H1 (cell line): ENCODE results near the gene STEAP1B. TPM values are rescaled to one million over a fixed set of nuclear protein-coding genes. Genes with fewer than 3 reads are reported as not detected.

Source experiments
- CTCF ChIA-PET: fragments of 300-600 bp; sonication (Branson Sonifier 250); formaldehyde crosslinking; loops from one replicate; lab custom pipeline; 2021; ENCODE audit not compliant: partially characterized antibody; lab: Charles Lee
- POLR2A ChIA-PET: fragments of 300-600 bp; sonication (Branson Sonifier 250); formaldehyde crosslinking; loops from one replicate; lab custom pipeline; 2021; ENCODE audit warnings: inconsistent platforms; ENCODE audit not compliant: partially characterized antibody; lab: Charles Lee
- DNase-seq, 2 experiments: peaks; one replicate each; pipeline versions ENCODE4 v3.0.0 to v3.0.0-alpha.2; 2010 to 2022; ENCODE audit warnings: low spot score in 2 of 2, low read depth in 1 of 2, mixed read lengths in 1 of 2
- FAIRE-seq: peaks from 2 replicates; lab custom pipeline; 2011; peaks lifted over from hg19 to GRCh38; lab: Jason Lieb, UNC
- H2AFZ ChIP-seq: 2 replicates; pipeline ENCODE4 v1.8.1; 2012; ENCODE audit warnings: low read length, inconsistent platforms
- H2AK5ac ChIP-seq: 2 replicates; pipeline ENCODE4 v1.6.1; 2013; ENCODE audit warnings: low read depth, low read length
- H2BK120ac ChIP-seq: replicated peaks from 2 replicates; pipeline ENCODE3; 2013; ENCODE audit warnings: low read depth, low read length, inconsistent platforms
- H2BK12ac ChIP-seq: 2 replicates; pipeline ENCODE4 v1.6.1; 2013; ENCODE audit warnings: low read depth, low read length
- H2BK15ac ChIP-seq: 2 replicates; pipeline ENCODE4 v1.6.1; 2013; ENCODE audit warnings: low read length
- H2BK20ac ChIP-seq: 2 replicates; pipeline ENCODE4 v1.6.1; 2013; ENCODE audit warnings: low read length
- H2BK5ac ChIP-seq: 2 replicates; pipeline ENCODE4 v1.6.1; 2013; ENCODE audit warnings: low read depth, low read length
- H3K14ac ChIP-seq: 2 replicates; pipeline ENCODE4 v1.6.1; 2013; ENCODE audit warnings: inconsistent platforms; ENCODE audit not compliant: insufficient read length
- H3K18ac ChIP-seq: 2 replicates; pipeline ENCODE4 v1.6.1; 2013; ENCODE audit warnings: low read length; ENCODE audit errors: extremely low read depth
- H3K23ac ChIP-seq: 2 replicates; pipeline ENCODE4 v1.6.1; 2013; ENCODE audit warnings: inconsistent platforms; ENCODE audit not compliant: insufficient read length
- H3K23me2 ChIP-seq: 2 replicates; pipeline ENCODE4 v1.6.1; 2013; ENCODE audit warnings: low read depth, low read length
- H3K27ac ChIP-seq: 2 replicates; pipeline ENCODE4 v1.6.1; 2011; ENCODE audit warnings: low read depth, low read length, inconsistent platforms
- H3K27me3 ChIP-seq, 4 experiments: replicated peaks in 1 of 4; 1 replicate in 1 of 4; 2 replicates in 3 of 4; pipeline versions ENCODE4 v1.6.1 to v1.8.1; 2011 to 2013; ENCODE audit warnings: low read length in 3 of 4, mild to moderate bottlenecking in 3 of 4, inconsistent platforms in 2 of 4, mixed read lengths in 2 of 4, moderate library complexity in 1 of 4; ENCODE audit not compliant: control insufficient read depth in 3 of 4, insufficient read depth in 3 of 4; ENCODE audit errors: extremely low read depth in 1 of 4
- H3K36me3 ChIP-seq, 4 experiments: 2 replicates each; pipeline versions ENCODE4 v1.6.1 to v1.8.1; 2011 to 2013; ENCODE audit warnings: mild to moderate bottlenecking in 4 of 4, low read length in 3 of 4, moderate library complexity in 2 of 4, control low read depth in 1 of 4, inconsistent platforms in 1 of 4; ENCODE audit not compliant: insufficient read depth in 4 of 4, control insufficient read depth in 2 of 4
- H3K4ac ChIP-seq: replicated peaks from 2 replicates; pipeline ENCODE3; 2013; ENCODE audit warnings: low read length, low read depth, mixed read lengths, inconsistent platforms; ENCODE audit not compliant: insufficient read length
- H3K4me1 ChIP-seq, 4 experiments: replicated peaks in 1 of 4; 1 replicate in 1 of 4; 2 replicates in 3 of 4; pipeline versions ENCODE4 v1.6.1 to v1.8.1; 2011 to 2013; ENCODE audit warnings: low read length in 3 of 4, inconsistent platforms in 2 of 4, mixed read lengths in 1 of 4; ENCODE audit not compliant: insufficient read depth in 4 of 4, control insufficient read depth in 3 of 4
- H3K4me2 ChIP-seq, 2 experiments: 2 replicates each; pipeline versions ENCODE4 v1.6.1 to v1.8.1; 2011 to 2013; ENCODE audit warnings: low read depth in 2 of 2, low read length in 2 of 2, control low read depth in 1 of 2, inconsistent platforms in 1 of 2, mild to moderate bottlenecking in 1 of 2; ENCODE audit not compliant: insufficient read depth in 1 of 2
- H3K4me3 ChIP-seq, 4 experiments: fragments of 200-600, 300-600 bp in 1 of 4; sonication (generic), shearing (Covaris generic), sonication (Bioruptor Twin) in 1 of 4; 2 replicates each; pipeline versions ENCODE4 v1.5.1 to v1.8.1; 2011 to 2016; ENCODE audit warnings: low read length in 4 of 4, low read depth in 3 of 4, control low read depth in 2 of 4, inconsistent platforms in 2 of 4, mild to moderate bottlenecking in 2 of 4, mixed read lengths in 1 of 4, moderate library complexity in 1 of 4; ENCODE audit not compliant: insufficient read depth in 2 of 4; ENCODE audit errors: extremely low read depth in 1 of 4
- H3K56ac ChIP-seq: replicated peaks from 2 replicates; pipeline ENCODE3; 2013; ENCODE audit warnings: low read depth, mild to moderate bottlenecking, mixed read lengths, low read length, inconsistent platforms; ENCODE audit not compliant: insufficient read length
- H3K79me1 ChIP-seq: 2 replicates; pipeline ENCODE4 v1.6.1; 2013; ENCODE audit warnings: low read depth, low read length, control low read depth
- H3K79me2 ChIP-seq, 2 experiments: 2 replicates each; pipeline versions ENCODE4 v1.6.1 to v1.8.1; 2012 to 2013; ENCODE audit warnings: low read length in 2 of 2, mild to moderate bottlenecking in 2 of 2, inconsistent platforms in 1 of 2; ENCODE audit not compliant: insufficient read depth in 2 of 2, control insufficient read depth in 1 of 2
- H3K9ac ChIP-seq, 4 experiments: replicated peaks in 1 of 4; 1 replicate in 1 of 4; 2 replicates in 3 of 4; pipeline versions ENCODE4 v1.6.1 to v1.8.1; 2011 to 2013; ENCODE audit warnings: low read depth in 3 of 4, low read length in 3 of 4, control low read depth in 2 of 4, mild to moderate bottlenecking in 2 of 4, moderate library complexity in 2 of 4, inconsistent platforms in 1 of 4; ENCODE audit errors: extremely low read depth in 1 of 4
- H3K9me3 ChIP-seq, 2 experiments: 2 replicates each; pipeline versions ENCODE4 v1.6.1 to v1.8.1; 2012 to 2013; ENCODE audit warnings: mild to moderate bottlenecking in 2 of 2, moderate library complexity in 2 of 2, control low read depth in 1 of 2, inconsistent platforms in 1 of 2, low read depth in 1 of 2, low read length in 1 of 2, mixed read lengths in 1 of 2; ENCODE audit not compliant: insufficient read depth in 2 of 2
- H4K20me1 ChIP-seq, 2 experiments: replicated peaks in 1 of 2; 2 replicates each; pipeline versions ENCODE3 to v1.8.1; 2011 to 2013; ENCODE audit warnings: inconsistent platforms in 2 of 2, low read length in 2 of 2, mild to moderate bottlenecking in 1 of 2; ENCODE audit not compliant: insufficient read depth in 2 of 2, control insufficient read depth in 1 of 2
- H4K5ac ChIP-seq: 2 replicates; pipeline ENCODE4 v1.6.1; 2013; ENCODE audit warnings: low read length, low read depth, mixed read lengths, inconsistent platforms; ENCODE audit not compliant: insufficient read length
- H4K8ac ChIP-seq: 2 replicates; pipeline ENCODE4 v1.8.0; 2013; ENCODE audit warnings: mild to moderate bottlenecking, moderate library complexity, low read length, inconsistent platforms; ENCODE audit not compliant: insufficient read depth; ENCODE audit errors: extremely low read depth
- H4K91ac ChIP-seq: replicated peaks from 2 replicates; pipeline ENCODE3; 2013; ENCODE audit warnings: low read length, mixed read lengths, inconsistent platforms; ENCODE audit not compliant: insufficient read length
- BCL11A ChIP-seq, 2 experiments: IDR thresholded peaks; one replicate each; pipeline ENCODE4 v1.6.1; 2011; ENCODE audit warnings: low read depth in 2 of 2, low read length in 2 of 2, mild to moderate bottlenecking in 2 of 2
- E2F6 ChIP-seq: IDR thresholded peaks from 2 replicates; pipeline ENCODE4 v1.6.1; 2012; ENCODE audit warnings: inconsistent platforms
- EZH2 ChIP-seq: fragments of 200-600 bp; sonication (generic); IDR thresholded peaks from 2 replicates; pipeline ENCODE4 v1.7.1; 2012; ENCODE audit warnings: low read depth, mild to moderate bottlenecking, moderate library complexity, low read length, inconsistent platforms; ENCODE audit not compliant: severe bottlenecking
- KDM1A ChIP-seq: fragments of 200-600, 300-600 bp; sonication (generic); IDR thresholded peaks from 2 replicates; pipeline ENCODE4 v1.7.1; 2016; ENCODE audit warnings: mild to moderate bottlenecking, low read length, borderline replicate concordance
- NRF1 ChIP-seq: IDR thresholded peaks from 2 replicates; pipeline ENCODE4 v1.6.1; 2011; ENCODE audit warnings: mild to moderate bottlenecking, low read depth, low read length, improper control_type of control experiment
- RAD21 ChIP-seq, 2 experiments: IDR thresholded peaks in 1 of 2; conservative IDR thresholded peaks in 1 of 2; 2 replicates each; pipeline ENCODE4 v1.6.1; 2011; ENCODE audit warnings: low read depth in 2 of 2, low read length in 2 of 2, improper control_type of control experiment in 1 of 2, inconsistent platforms in 1 of 2, mild to moderate bottlenecking in 1 of 2, moderate library complexity in 1 of 2
- RNF2 ChIP-seq: fragments of 200-900, 300-1000 bp; sonication (generic); IDR thresholded peaks from 2 replicates; pipeline ENCODE4 v1.7.1; 2016; ENCODE audit warnings: borderline replicate concordance, low read depth, mild to moderate bottlenecking, antibody characterized with exemption, low read length; ENCODE audit not compliant: poor library complexity, severe bottlenecking; ENCODE audit errors: missing control alignments
- SIN3A ChIP-seq, 2 experiments: IDR thresholded peaks in 1 of 2; conservative IDR thresholded peaks in 1 of 2; 2 replicates each; pipeline ENCODE4 v1.6.1; 2011 to 2012; ENCODE audit warnings: low read length in 2 of 2, improper control_type of control experiment in 1 of 2, low read depth in 1 of 2, mild to moderate bottlenecking in 1 of 2
- SP1 ChIP-seq: IDR thresholded peaks from 2 replicates; pipeline ENCODE4 v1.6.1; 2011; ENCODE audit warnings: low read depth, low read length
- SP4 ChIP-seq: IDR thresholded peaks from 2 replicates; pipeline ENCODE4 v1.6.1; 2012; ENCODE audit warnings: low read length, inconsistent platforms
- TEAD4 ChIP-seq: IDR thresholded peaks from 2 replicates; pipeline ENCODE4 v1.6.1; 2012; ENCODE audit warnings: low read depth, low read length, inconsistent platforms, mixed read lengths
- WGBS, 2 experiments: shearing (Covaris generic) in 1 of 2; methylation state at CpG; one replicate each; pipeline versions ENCODE4 v1.1.6 to v1.1.7; 2013 to 2015; ENCODE audit warnings: low lambda C conversion rate in 2 of 2, mixed read lengths in 2 of 2, inconsistent platforms in 1 of 2, low coverage in 1 of 2, missing lambda C conversion rate in 1 of 2; ENCODE audit not compliant: insufficient replicate concordance in 2 of 2, insufficient coverage in 1 of 2, insufficient read length in 1 of 2; ENCODE audit errors: extremely low coverage in 1 of 2, missing lambda C conversion rate in 1 of 2; 5-methylcytosine and 5-hydroxymethylcytosine counted together
- polyA plus RNA-seq, 7 experiments: library from polyadenylated mRNA; depleted of rRNA in 3 of 7; stranded (reverse) in 5 of 7; unstranded in 2 of 7; fragments of >200 nt in 5 of 7; fragments of 200-250 nt in 2 of 7; gene quantifications; 1 replicate in 5 of 7; 2 replicates in 1 of 7; 4 replicates in 1 of 7; pipeline versions ENCODE4 v1.2.1 to v1.2.3, GENCODE V29; 2011 to 2013; ENCODE audit warnings: missing spikeins in 2 of 7, mixed read lengths in 2 of 7
- total RNA-seq: library from RNA; stranded (reverse); fragmentation: NEBNext Ultra II Directional; extraction: Animal tissue kit (Norgen Biotek cat#: 25700); gene quantifications from 2 replicates; pipeline ENCODE4 v1.2.1, GENCODE V29; 2021

Gene STEAP1B
- total and polyA plus RNA-seq, 2 of the 8 experiments (the other 6 are each of a cell fraction or from before 2014, with no cell fraction given): 5.4 to 8.7 TPM

GRCh38 chr7:22442882-22443369 is 57.1 kb downstream of the STEAP1B start:
- peaks cover 0 to 10% (median 2%) of the 10 kb centered on the region in 4 experiments; a peak in 2 of 7 replicates for H3K4me1 ChIP-seq
- no peak for FAIRE-seq
- H2BK5ac ChIP-seq: no peak overlapping the region
- H3K18ac ChIP-seq: no peak overlapping the region
- no peaks in the 10 kb centered on the region for H3K9me3 ChIP-seq
- H2BK20ac ChIP-seq: 0 out of 2 replicates have a peak overlapping the region, but pooled peaks have one; percentile 2
- H3K4me2 ChIP-seq: no peak overlapping the region
- no peak overlapping the region for H3K4me3 ChIP-seq
- no peak overlapping the region for H4K5ac ChIP-seq
- H2AFZ ChIP-seq: no peak overlapping the region
- H3K27ac ChIP-seq: no peak overlapping the region
- H3K79me1 ChIP-seq: no peaks in the 10 kb centered on the region
- ChIA-PET POLR2A (interaction anchor here (0.8 to 1.2 kb wide), 2 partner anchors 11 to 147 kb away, joined by 3 to 4 read pairs; no protein-coding TSS in a partner anchor), CTCF (interaction anchor here (1.7 to 2.4 kb wide), 4 partner anchors 9 to 117 kb away, joined by 5 to 20 read pairs (median 6); no protein-coding TSS in a partner anchor)
- no peak overlapping the region for H3K23ac ChIP-seq
- H3K14ac ChIP-seq: no peak overlapping the region
- H3K23me2 ChIP-seq: no peaks in the 10 kb centered on the region
- H2BK120ac ChIP-seq: no peak overlapping the region
- no peaks in the 10 kb centered on the region for H3K36me3 ChIP-seq
- no peak overlapping the region for H3K9ac ChIP-seq
- H4K20me1 ChIP-seq: no peaks in the 10 kb centered on the region
- no peak overlapping the region for H3K56ac ChIP-seq
- DNase-seq: no peak
- H4K8ac ChIP-seq: no peak overlapping the region
- no peak overlapping the region for H2AK5ac ChIP-seq
- H4K91ac ChIP-seq: no peak overlapping the region
- no peaks in the 10 kb centered on the region for H3K27me3 ChIP-seq
- H3K4ac ChIP-seq: no peak overlapping the region
- H2BK15ac ChIP-seq: no peak overlapping the region
- 90% methylated on average over 3 of the region's 3 CpGs; no CpG with 5 or more reads in 1 of the 2 experiments for WGBS, 2 experiments
- H2BK12ac ChIP-seq: no peak overlapping the region
- H3K79me2 ChIP-seq: no peaks in the 10 kb centered on the region
- TF ChIP-seq TEAD4: no peak
- no peak for TF ChIP-seq SIN3A (conservative IDR thresholded peaks at IDR 0.05 in 1 of 2, IDR thresholded peaks at IDR 0.05 in 1 of 2; ENCODE audit: low read depth in 1 of 2, low read length in 2 of 2)
- TF ChIP-seq EZH2: no peak
- no peak for TF ChIP-seq SP1
- TF ChIP-seq RNF2: no peak
- no peak for TF ChIP-seq BCL11A (IDR thresholded peaks at IDR 0.05; ENCODE audit: low read depth in 2 of 2, low read length in 2 of 2)
- TF ChIP-seq E2F6: no peak
- TF ChIP-seq NRF1: no peak
- TF ChIP-seq SP4: no peak
- no peak for TF ChIP-seq KDM1A
- no peak for TF ChIP-seq RAD21 (IDR thresholded peaks at IDR 0.05 in 1 of 2, conservative IDR thresholded peaks at IDR 0.05 in 1 of 2; ENCODE audit: low read depth in 2 of 2, low read length in 2 of 2)
